Gastrocnemius medialis (tissue), 4 donors: ENCODE results near the gene MYO9B. TPM values are rescaled to one million over a fixed set of nuclear protein-coding genes. Genes with fewer than 3 reads are reported as not detected.

Experiments
- ATAC-seq, 2 donors: fragments of 150-250 bp; one replicate each; pipeline ENCODE4 v1.9.1; 2016
- DNase-seq, 2 donors: peaks; one replicate each; pipeline ENCODE4 v3.0.0-alpha.2; 2019
- H3K27ac ChIP-seq, 4 donors: fragments of 200-600 bp; sonication (generic); 1 replicate in 1 of 4; 2 replicates in 3 of 4; pipeline ENCODE4 v1.5.1; 2016 to 2018; ENCODE audit warnings: mild to moderate bottlenecking in 2 of 4, moderate library complexity in 1 of 4
- H3K27me3 ChIP-seq, 3 donors: fragments of 200-600 bp; sonication (generic) in 2 of 3; 1 replicate in 1 of 3; 2 replicates in 2 of 3; pipeline versions ENCODE4 v1.5.1 to v1.6.0; 2016 to 2019; ENCODE audit warnings: mild to moderate bottlenecking in 1 of 3, moderate library complexity in 1 of 3
- H3K36me3 ChIP-seq, 2 donors: fragments of 200-600 bp; sonication (generic) in 1 of 2; one replicate each; pipeline ENCODE4 v1.5.1; 2017 to 2018
- H3K4me1 ChIP-seq, 2 donors: fragments of 200-600 bp; sonication (generic) in 1 of 2; one replicate each; pipeline ENCODE4 v1.5.1; 2016 to 2017; ENCODE audit warnings: mild to moderate bottlenecking in 2 of 2
- H3K4me3 ChIP-seq, 4 donors: fragments of 200-600 bp; sonication (generic) in 3 of 4; 1 replicate in 1 of 4; 2 replicates in 3 of 4; pipeline ENCODE4 v1.5.1; 2016 to 2019; ENCODE audit warnings: mild to moderate bottlenecking in 2 of 4
- H3K9me3 ChIP-seq, 3 donors: fragments of 200-600 bp; sonication (generic) in 2 of 3; 1 replicate in 1 of 3; 2 replicates in 2 of 3; pipeline ENCODE4 v1.5.1; 2016 to 2019
- CTCF ChIP-seq, 5 experiments: fragments of 450-650 bp in 3 of 5; fragments of 200-600 bp in 2 of 5; sonication (generic) in 2 of 5; IDR thresholded peaks in 4 of 5; conservative IDR thresholded peaks in 1 of 5; 1 replicate in 4 of 5; 2 replicates in 1 of 5; pipeline ENCODE4 v1.5.1; 2016 to 2019; ENCODE audit warnings: antibody characterized with exemption in 5 of 5, mild to moderate bottlenecking in 3 of 5, moderate library complexity in 3 of 5
- POLR2A ChIP-seq, 2 donors: fragments of 450-650 bp; IDR thresholded peaks; one replicate each; pipeline ENCODE4 v1.6.1; 2017; ENCODE audit warnings: antibody characterized with exemption in 2 of 2, mild to moderate bottlenecking in 2 of 2, moderate library complexity in 2 of 2
- in situ Hi-C, 4 donors: fragments of 200-750 bp; cut with MboI; loops; one replicate each; pipeline versions ENCODE4 v1.15.0 to v1.8.0; 2017; ENCODE audit warnings: low sequenced_read_pairs in 4 of 4
- intact Hi-C: fragments of 100-400 bp; cut with DNase I; formaldehyde crosslinking; loops from one replicate; pipeline ENCODE4 v1.15.1; 2023; ENCODE audit warnings: low total_unique reads
- total RNA-seq, 4 donors: library from RNA; depleted of rRNA; stranded (reverse); fragments of >200 nt; gene quantifications; one replicate each; pipeline versions ENCODE4 v1.1.0 to v1.2.3, GENCODE V29; 2016

Gene MYO9B
- total RNA-seq, 4 donors from 2014 or later = 20.0 to 22.1 (median 20.7) TPM

- Histone ChIP-seq H3K9me3 (peaks cover 0 to 4% (median 2%) of the 10 kb centered on the region in 3 donors), H3K27me3 (peaks cover 34 to 51% (median 41%) of the 10 kb centered on the region in 3 donors), H3K4me1 (no peaks in the 10 kb centered on the region), H3K36me3 (no peaks in the 10 kb centered on the region), H3K4me3 (no peak overlapping the region), H3K27ac (peak overlapping the region in 1 of 4 donors; percentile 34)
- DNase-seq = no peak
- intact Hi-C loops = no loop called here
- in situ Hi-C loops = loop anchor here in 2 of 4 donors (25.0 kb wide), 1 partner anchor 265 kb away; no protein-coding TSS in a partner anchor
- TF ChIP-seq CTCF (IDR thresholded peaks at IDR 0.05 in 4 of 5, conservative IDR thresholded peaks at IDR 0.05 in 1 of 5) (no peak), POLR2A (IDR thresholded peaks at IDR 0.05) (no peak)
- no peak for ATAC-seq
Observed at GRCh38 chr19:17027535-17027975, 48.0 kb upstream of the MYO9B start.

- no peak overlapping the region for H3K27ac ChIP-seq
- ATAC-seq = no peak
- no peak overlapping the region for H3K4me3 ChIP-seq
- TF ChIP-seq CTCF (IDR thresholded peaks at IDR 0.05 in 4 of 5, conservative IDR thresholded peaks at IDR 0.05 in 1 of 5) = no peak
- no peak for TF ChIP-seq POLR2A (IDR thresholded peaks at IDR 0.05)
- DNase-seq = no peak
- H3K27me3 ChIP-seq = peaks cover 18 to 29% (median 26%) of the 10 kb centered on the region in 3 donors
- no peaks in the 10 kb centered on the region for H3K36me3 ChIP-seq
- in situ Hi-C loops (loop anchor here in 2 of 4 donors (25.0 kb wide), 1 partner anchor 269 kb away; no protein-coding TSS in a partner anchor), intact Hi-C loops (no loop called here)
- H3K4me1 ChIP-seq = no peaks in the 10 kb centered on the region
- H3K9me3 ChIP-seq = no peaks in the 10 kb centered on the region
Observed at GRCh38 chr19:17031741-17032140, 43.8 kb upstream of the MYO9B start.

GRCh38 chr19:17035842-17036424, 39.6 kb upstream of the MYO9B start:
- DNase-seq (no peak), ATAC-seq (no peak)
- TF ChIP-seq POLR2A (IDR thresholded peaks at IDR 0.05) (no peak), CTCF (IDR thresholded peaks at IDR 0.05 in 4 of 5, conservative IDR thresholded peaks at IDR 0.05 in 1 of 5) (no peak)
- Histone ChIP-seq H3K27ac (no peak overlapping the region), H3K4me1 (no peaks in the 10 kb centered on the region), H3K36me3 (no peaks in the 10 kb centered on the region), H3K4me3 (no peak overlapping the region), H3K27me3 (peaks cover 0 to 10% (median 4%) of the 10 kb centered on the region in 3 donors), H3K9me3 (no peaks in the 10 kb centered on the region)
- intact Hi-C loops = no loop called here
- in situ Hi-C loops = loop anchor here in 2 of 4 donors (25.0 kb wide), 1 partner anchor 274 kb away; no protein-coding TSS in a partner anchor

GRCh38 chr19:17036640-17037039, 38.9 kb upstream of the MYO9B start:
- H3K36me3 ChIP-seq = no peaks in the 10 kb centered on the region
- no peak for TF ChIP-seq POLR2A (IDR thresholded peaks at IDR 0.05)
- TF ChIP-seq CTCF (IDR thresholded peaks at IDR 0.05 in 4 of 5, conservative IDR thresholded peaks at IDR 0.05 in 1 of 5) = no peak
- DNase-seq (no peak), ATAC-seq (no peak)
- in situ Hi-C loops (loop anchor here in 2 of 4 donors (25.0 kb wide), 1 partner anchor 274 kb away; no protein-coding TSS in a partner anchor), intact Hi-C loops (no loop called here)
- H3K9me3 ChIP-seq = no peaks in the 10 kb centered on the region
- H3K27me3 ChIP-seq = peaks cover 2 to 10% (median 4%) of the 10 kb centered on the region in 3 donors
- no peak overlapping the region for H3K27ac ChIP-seq
- H3K4me3 ChIP-seq = no peak overlapping the region
- H3K4me1 ChIP-seq = no peaks in the 10 kb centered on the region
